ENCODE measurements around the gene LPAR1.

Gene LPAR1

GRCh38 chr9:111038331-111039230 lies at the start of gene LPAR1:
Gene LPAR1 (minus strand): TSS chr9:111038470. CDS start chr9:110972117, 66,353 bp downstream.
- no peak for TF ChIP-seq CTBP1 (IDR thresholded peaks at IDR 0.05; ENCODE audit: borderline replicate concordance)
- TF ChIP-seq ZNF384 (IDR thresholded peaks at IDR 0.05) = no peak
- TF ChIP-seq ELF4 (IDR thresholded peaks at IDR 0.05) = no peak
- TF ChIP-seq NFRKB (IDR thresholded peaks at IDR 0.05) = no peak
- no peak for TF ChIP-seq LEF1 (IDR thresholded peaks at IDR 0.05; ENCODE audit: borderline replicate concordance)
- no peak for TF ChIP-seq SP1 (IDR thresholded peaks at IDR 0.05)
- no peak for TF ChIP-seq HDGF (IDR thresholded peaks at IDR 0.05; ENCODE audit: borderline replicate concordance)
- TF ChIP-seq FOXA1 (IDR thresholded peaks at IDR 0.05) = no peak
- TF ChIP-seq FOXK2 (IDR thresholded peaks at IDR 0.05) = no peak
- TF ChIP-seq ARNT (IDR thresholded peaks at IDR 0.05) = no peak
- no peak for TF ChIP-seq PKNOX1 (IDR thresholded peaks at IDR 0.05)
- no peak for TF ChIP-seq L3MBTL2 (conservative IDR thresholded peaks at IDR 0.05)
- DNase-seq (ENCODE audit: extremely low spot score) = peak; percentile 42
- ChIA-PET CTCF (no interaction called here), POLR2A (interaction anchor here (1.0 kb wide), 1 partner anchor 44 kb away, joined by 3 read pairs; no protein-coding TSS in a partner anchor)

GRCh38 chr9:111078391-111079038 lies 40.2 kb upstream of the LPAR1 start:
- ChIA-PET CTCF (no interaction called here), POLR2A (no interaction called here)
- DNase-seq (ENCODE audit: extremely low spot score) = no peak
- TF ChIP-seq ELF4 (IDR thresholded peaks at IDR 0.05) (no peak), FOXA1 (IDR thresholded peaks at IDR 0.05) (no peak), LEF1 (IDR thresholded peaks at IDR 0.05; ENCODE audit: borderline replicate concordance) (no peak), SP1 (IDR thresholded peaks at IDR 0.05) (no peak), PKNOX1 (IDR thresholded peaks at IDR 0.05) (no peak), SUZ12 (IDR thresholded peaks at IDR 0.05) (no peak), CTBP1 (IDR thresholded peaks at IDR 0.05; ENCODE audit: borderline replicate concordance) (no peak), L3MBTL2 (conservative IDR thresholded peaks at IDR 0.05) (no peak), HDGF (IDR thresholded peaks at IDR 0.05; ENCODE audit: borderline replicate concordance) (no peak)

GRCh38 chr9:111076519-111076918 lies 38.2 kb upstream of the LPAR1 start:
- ChIA-PET CTCF (no interaction called here), POLR2A (no interaction called here)
- no peak for TF ChIP-seq ARNT (IDR thresholded peaks at IDR 0.05)
- no peak for TF ChIP-seq TARDBP (IDR thresholded peaks at IDR 0.05)
- TF ChIP-seq BHLHE40 (IDR thresholded peaks at IDR 0.05; ENCODE audit: borderline replicate concordance) = no peak
- TF ChIP-seq FOXM1 (IDR thresholded peaks at IDR 0.05; ENCODE audit: borderline replicate concordance) = no peak
- TF ChIP-seq NFRKB (IDR thresholded peaks at IDR 0.05) = no peak
- no peak for TF ChIP-seq ZNF384 (IDR thresholded peaks at IDR 0.05)
- TF ChIP-seq L3MBTL2 (conservative IDR thresholded peaks at IDR 0.05) = no peak
- no peak for DNase-seq (ENCODE audit: extremely low spot score)

GRCh38 chr9:111076042-111076441 lies 37.8 kb upstream of the LPAR1 start:
- no peak for DNase-seq (ENCODE audit: extremely low spot score)
- ChIA-PET CTCF (no interaction called here), POLR2A (no interaction called here)
- TF ChIP-seq LEF1 (IDR thresholded peaks at IDR 0.05; ENCODE audit: borderline replicate concordance) = no peak

GRCh38 chr9:111074395-111074794 lies 36.1 kb upstream of the LPAR1 start:
- CTCF ChIA-PET = no interaction called here
- POLR2A ChIA-PET = no interaction called here
- TF ChIP-seq SUZ12 (IDR thresholded peaks at IDR 0.05) = no peak
- no peak for TF ChIP-seq L3MBTL2 (conservative IDR thresholded peaks at IDR 0.05)
- no peak for TF ChIP-seq ZNF384 (IDR thresholded peaks at IDR 0.05)
- no peak for TF ChIP-seq LEF1 (IDR thresholded peaks at IDR 0.05; ENCODE audit: borderline replicate concordance)
- no peak for TF ChIP-seq FOXA1 (IDR thresholded peaks at IDR 0.05)
- no peak for TF ChIP-seq ELF4 (IDR thresholded peaks at IDR 0.05)
- no peak for TF ChIP-seq FOXM1 (IDR thresholded peaks at IDR 0.05; ENCODE audit: borderline replicate concordance)
- TF ChIP-seq FOXK2 (IDR thresholded peaks at IDR 0.05) = no peak
- no peak for TF ChIP-seq PKNOX1 (IDR thresholded peaks at IDR 0.05)
- TF ChIP-seq CTBP1 (IDR thresholded peaks at IDR 0.05; ENCODE audit: borderline replicate concordance) = no peak
- TF ChIP-seq NFRKB (IDR thresholded peaks at IDR 0.05) = no peak
- no peak for TF ChIP-seq ARNT (IDR thresholded peaks at IDR 0.05)
- no peak for TF ChIP-seq SP1 (IDR thresholded peaks at IDR 0.05)
- TF ChIP-seq HDGF (IDR thresholded peaks at IDR 0.05; ENCODE audit: borderline replicate concordance) = no peak
- no peak for TF ChIP-seq BHLHE40 (IDR thresholded peaks at IDR 0.05; ENCODE audit: borderline replicate concordance)
- no peak for TF ChIP-seq TARDBP (IDR thresholded peaks at IDR 0.05)
- DNase-seq (ENCODE audit: extremely low spot score) = no peak

- no peak for DNase-seq (ENCODE audit: extremely low spot score)
- TF ChIP-seq FOXM1 (IDR thresholded peaks at IDR 0.05; ENCODE audit: borderline replicate concordance) (no peak), TARDBP (IDR thresholded peaks at IDR 0.05) (no peak), SP1 (IDR thresholded peaks at IDR 0.05) (no peak), ELF4 (IDR thresholded peaks at IDR 0.05) (no peak), L3MBTL2 (conservative IDR thresholded peaks at IDR 0.05) (no peak), HDGF (IDR thresholded peaks at IDR 0.05; ENCODE audit: borderline replicate concordance) (no peak), LEF1 (IDR thresholded peaks at IDR 0.05; ENCODE audit: borderline replicate concordance) (no peak), FOXK2 (IDR thresholded peaks at IDR 0.05) (no peak), SUZ12 (IDR thresholded peaks at IDR 0.05) (no peak), BHLHE40 (IDR thresholded peaks at IDR 0.05; ENCODE audit: borderline replicate concordance) (no peak), CTBP1 (IDR thresholded peaks at IDR 0.05; ENCODE audit: borderline replicate concordance) (no peak), NFRKB (IDR thresholded peaks at IDR 0.05) (no peak), PKNOX1 (IDR thresholded peaks at IDR 0.05) (no peak), ZNF384 (IDR thresholded peaks at IDR 0.05) (no peak), ARNT (IDR thresholded peaks at IDR 0.05) (no peak), FOXA1 (IDR thresholded peaks at IDR 0.05) (no peak)
- ChIA-PET POLR2A (no interaction called here), CTCF (no interaction called here)
These were observed 30.9 kb upstream of the LPAR1 start for GRCh38 chr9:111069183-111069582.
